GM12875 (cell line): ENCODE measurements around the gene BCDIN3D.

Experiments
- H3K4me3 ChIP-seq: one replicate; pipeline ENCODE4 v1.5.1; 2011; ENCODE audit warnings: low read depth, low read length, control low read depth
- TF ChIP-seq, protein P1 (sequence below): IDR thresholded peaks from 2 replicates; pipeline ENCODE4 v1.5.1; 2011; ENCODE audit warnings: low read depth, mild to moderate bottlenecking, control low read depth, inconsistent platforms, low read length, moderate library complexity, borderline replicate concordance; ENCODE audit not compliant: insufficient read depth

The BCDIN3D gene, protein sequence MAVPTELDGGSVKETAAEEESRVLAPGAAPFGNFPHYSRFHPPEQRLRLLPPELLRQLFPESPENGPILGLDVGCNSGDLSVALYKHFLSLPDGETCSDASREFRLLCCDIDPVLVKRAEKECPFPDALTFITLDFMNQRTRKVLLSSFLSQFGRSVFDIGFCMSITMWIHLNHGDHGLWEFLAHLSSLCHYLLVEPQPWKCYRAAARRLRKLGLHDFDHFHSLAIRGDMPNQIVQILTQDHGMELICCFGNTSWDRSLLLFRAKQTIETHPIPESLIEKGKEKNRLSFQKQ

DNA sequence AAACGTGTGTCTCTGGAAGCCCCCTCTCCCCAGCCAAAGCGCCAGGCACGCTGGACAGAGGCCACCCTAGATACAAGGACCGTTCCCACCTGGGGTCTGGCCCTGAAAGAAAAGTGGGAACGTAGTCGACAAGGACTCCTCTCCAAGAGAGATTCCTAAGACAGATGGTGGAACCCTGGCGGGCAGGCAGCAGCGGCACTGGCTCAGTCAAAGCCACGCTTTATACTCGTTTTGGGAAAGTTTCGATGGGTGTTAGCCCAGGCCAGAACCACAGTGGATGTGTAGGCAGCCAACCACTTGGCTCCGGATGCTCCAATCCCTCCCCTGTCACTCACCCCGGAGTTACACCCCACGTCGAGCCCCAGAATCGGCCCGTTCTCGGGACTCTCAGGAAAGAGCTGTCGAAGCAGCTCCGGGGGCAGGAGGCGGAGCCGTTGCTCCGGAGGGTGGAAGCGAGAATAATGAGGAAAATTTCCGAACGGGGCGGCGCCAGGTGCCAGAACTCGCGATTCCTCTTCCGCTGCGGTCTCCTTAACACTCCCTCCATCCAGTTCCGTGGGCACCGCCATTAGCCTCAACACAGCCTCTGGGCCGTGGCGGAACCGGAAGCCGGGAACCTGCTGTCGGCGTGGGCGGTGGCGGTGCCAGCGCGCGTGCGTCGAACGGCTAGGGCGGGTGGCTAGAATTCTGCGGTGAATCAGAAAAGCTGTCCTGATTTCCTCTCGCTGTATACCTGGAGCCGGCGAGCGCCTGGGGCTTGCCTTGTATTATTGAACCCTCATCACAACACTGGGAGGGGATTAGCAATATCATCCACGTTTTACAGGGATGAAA is at the start of gene BCDIN3D:
TSS of gene BCDIN3D (minus strand) at position 588 of the 834 bp plus-strand sequence. CDS start at position 569, 19 bp downstream.
- TF ChIP-seq, protein P1, sequence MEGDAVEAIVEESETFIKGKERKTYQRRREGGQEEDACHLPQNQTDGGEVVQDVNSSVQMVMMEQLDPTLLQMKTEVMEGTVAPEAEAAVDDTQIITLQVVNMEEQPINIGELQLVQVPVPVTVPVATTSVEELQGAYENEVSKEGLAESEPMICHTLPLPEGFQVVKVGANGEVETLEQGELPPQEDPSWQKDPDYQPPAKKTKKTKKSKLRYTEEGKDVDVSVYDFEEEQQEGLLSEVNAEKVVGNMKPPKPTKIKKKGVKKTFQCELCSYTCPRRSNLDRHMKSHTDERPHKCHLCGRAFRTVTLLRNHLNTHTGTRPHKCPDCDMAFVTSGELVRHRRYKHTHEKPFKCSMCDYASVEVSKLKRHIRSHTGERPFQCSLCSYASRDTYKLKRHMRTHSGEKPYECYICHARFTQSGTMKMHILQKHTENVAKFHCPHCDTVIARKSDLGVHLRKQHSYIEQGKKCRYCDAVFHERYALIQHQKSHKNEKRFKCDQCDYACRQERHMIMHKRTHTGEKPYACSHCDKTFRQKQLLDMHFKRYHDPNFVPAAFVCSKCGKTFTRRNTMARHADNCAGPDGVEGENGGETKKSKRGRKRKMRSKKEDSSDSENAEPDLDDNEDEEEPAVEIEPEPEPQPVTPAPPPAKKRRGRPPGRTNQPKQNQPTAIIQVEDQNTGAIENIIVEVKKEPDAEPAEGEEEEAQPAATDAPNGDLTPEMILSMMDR: no peak

DNA sequence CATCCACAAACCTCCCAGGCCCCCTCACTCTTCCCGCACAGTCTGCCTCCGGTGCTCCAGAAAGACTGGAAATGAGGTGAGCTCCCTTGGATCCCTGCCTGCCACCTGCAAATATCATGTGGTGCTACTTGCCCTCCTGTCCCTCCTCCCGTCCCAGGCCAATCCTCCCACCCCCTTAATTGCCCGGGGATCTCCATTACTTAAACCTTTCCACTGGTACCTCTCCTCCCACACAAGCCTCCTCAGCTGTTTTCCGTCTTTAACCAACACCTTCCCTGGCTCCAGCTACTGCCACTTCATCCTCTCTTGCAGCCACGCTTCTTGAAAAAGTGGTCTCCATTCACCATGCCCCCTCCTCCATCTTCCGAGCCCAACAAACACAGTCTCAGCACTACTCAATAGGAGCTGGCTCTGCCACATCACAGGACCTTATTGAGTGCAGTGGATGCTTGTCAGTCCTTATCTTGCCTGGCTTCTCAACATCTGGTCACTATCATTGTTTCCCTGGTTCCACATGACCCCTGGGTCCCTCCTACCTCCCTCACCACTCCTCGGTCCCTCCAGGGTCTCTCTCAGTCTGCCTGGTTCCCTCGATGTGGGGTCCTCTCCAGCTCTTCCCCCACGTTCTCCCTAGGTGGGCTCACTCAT is 49.3 kb upstream of the BCDIN3D start:
- no peak overlapping the region for H3K4me3 ChIP-seq
- TF ChIP-seq, protein P1: no peak

More for the DNA sequence above, at the start of gene BCDIN3D:
- H3K4me3 ChIP-seq: peak within 1 kb of the TSS; percentile 67

DNA sequence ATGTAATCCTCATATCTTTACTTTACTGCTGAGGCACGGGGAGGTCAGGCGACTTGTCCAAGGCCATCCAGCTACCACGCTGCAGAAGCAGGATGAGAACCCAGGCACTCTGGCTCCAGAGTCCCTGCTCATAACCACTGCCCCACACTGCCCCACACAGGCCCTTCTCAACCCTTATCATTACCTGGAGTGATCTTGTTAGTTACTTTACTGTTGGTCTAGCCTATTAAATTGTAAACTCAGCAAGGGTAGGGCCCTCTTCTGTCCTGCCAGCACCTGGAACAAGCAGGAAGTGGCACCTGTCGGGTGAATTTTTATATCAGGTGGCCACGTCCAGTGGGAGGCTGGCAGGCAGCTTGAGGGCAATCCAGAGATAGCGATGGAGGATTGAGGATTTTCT is 48.6 kb upstream of the BCDIN3D start:
- H3K4me3 ChIP-seq: no peak overlapping the region
- TF ChIP-seq, protein P1: no peak

DNA sequence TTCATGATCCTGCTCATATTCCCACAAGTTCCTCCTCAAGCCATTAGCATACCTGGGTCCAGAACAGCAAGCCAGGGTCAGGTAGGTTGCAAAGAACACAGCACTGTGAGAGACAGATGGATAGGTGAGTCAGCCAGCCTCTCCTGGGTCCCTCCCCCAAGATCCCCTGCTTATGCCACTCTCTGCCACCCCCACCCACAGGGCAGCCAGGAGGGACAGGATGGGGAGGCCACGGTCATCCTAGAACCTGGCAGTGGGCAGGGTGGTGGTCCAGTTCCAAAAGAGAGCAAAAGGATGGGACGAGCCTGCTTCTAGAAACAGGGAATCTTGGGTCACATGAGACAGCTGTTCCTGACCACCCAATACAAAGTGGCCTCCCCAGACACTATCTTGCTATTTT is 48.1 kb upstream of the BCDIN3D start:
- H3K4me3 ChIP-seq: no peak overlapping the region
- TF ChIP-seq, protein P1: no peak

DNA sequence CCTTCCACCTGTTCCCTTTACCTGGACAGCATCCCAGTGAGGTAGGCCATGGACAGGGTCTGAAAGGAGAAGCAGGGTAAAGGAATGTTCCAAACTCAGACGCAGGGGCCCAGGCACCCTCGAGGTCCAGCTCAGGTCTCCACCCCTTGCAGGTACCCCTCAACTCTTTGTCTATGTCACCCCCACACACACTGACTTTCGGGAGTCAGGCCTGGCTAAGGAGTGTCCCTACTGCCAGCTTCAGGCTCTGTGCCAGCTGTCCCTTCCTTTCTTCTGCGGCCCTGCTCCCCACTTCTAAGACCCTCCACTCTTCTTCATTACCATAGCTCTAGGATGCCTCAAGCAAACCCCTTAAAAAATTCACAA is 47.2 kb upstream of the BCDIN3D start:
- H3K4me3 ChIP-seq: no peak overlapping the region
- TF ChIP-seq, protein P1: no peak

DNA sequence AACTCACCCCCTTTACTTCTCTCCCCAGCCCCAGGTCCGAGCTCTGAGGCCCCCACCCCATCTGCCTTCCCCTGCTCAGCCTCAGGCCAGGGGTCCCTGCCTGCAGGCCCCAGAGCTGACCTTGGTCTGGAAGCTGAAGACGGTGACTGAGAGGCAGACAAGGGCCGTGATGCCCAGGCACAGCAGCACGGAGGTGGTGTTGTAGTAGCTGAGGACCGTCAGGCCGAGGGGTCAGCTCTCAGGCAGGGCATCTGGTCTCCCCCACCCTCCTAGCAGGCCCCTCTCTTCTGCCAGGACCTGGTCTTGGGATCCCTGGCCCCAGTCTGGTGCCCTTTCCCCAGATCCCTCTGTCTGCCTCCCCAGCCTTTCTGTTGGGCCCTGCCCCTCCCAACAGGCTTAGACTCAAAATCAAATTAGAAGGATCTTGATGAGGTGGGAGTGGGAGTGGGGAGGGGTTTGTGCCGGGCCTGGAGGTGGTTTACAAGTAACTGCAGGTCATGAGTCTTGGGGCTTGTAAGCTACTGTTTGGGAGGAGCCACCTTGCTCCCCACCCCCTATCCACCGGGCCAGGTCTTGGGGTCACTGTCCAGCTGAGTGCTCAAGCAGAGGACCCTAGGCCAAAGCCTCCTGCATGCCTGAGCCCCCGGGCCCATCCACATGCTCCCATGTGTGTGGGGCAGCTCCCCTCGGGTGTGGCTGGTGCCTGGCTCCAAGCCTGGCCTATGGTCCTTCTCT is 46.6 kb upstream of the BCDIN3D start:
- TF ChIP-seq, protein P1: no peak
- H3K4me3 ChIP-seq: no peak overlapping the region
